Ectodermal cell (in vitro differentiated cells): ENCODE data around the gene SLC8A3.

Source experiments
- H3K27ac ChIP-seq: 2 replicates; pipeline ENCODE4 v1.7.0; 2013; ENCODE audit warnings: mild to moderate bottlenecking, low read depth, low read length; ENCODE audit not compliant: insufficient read depth, poor library complexity, severe bottlenecking
- H3K27me3 ChIP-seq: 2 replicates; pipeline ENCODE4 v1.7.0; 2013; ENCODE audit warnings: mild to moderate bottlenecking, low read length; ENCODE audit not compliant: insufficient read depth, control insufficient read depth, poor library complexity, severe bottlenecking
- H3K36me3 ChIP-seq: one replicate; pipeline ENCODE4 v1.7.0; 2013; ENCODE audit warnings: low read length; ENCODE audit not compliant: control insufficient read depth, insufficient read depth
- H3K4me1 ChIP-seq: one replicate; pipeline ENCODE4 v1.7.0; 2013; ENCODE audit warnings: low read length; ENCODE audit not compliant: control insufficient read depth, insufficient read depth
- H3K4me3 ChIP-seq: 2 replicates; pipeline ENCODE4 v1.7.0; 2013; ENCODE audit warnings: low read depth, low read length, control low read depth; ENCODE audit not compliant: insufficient read depth
- H3K9me3 ChIP-seq: 2 replicates; pipeline ENCODE4 v1.7.0; 2013; ENCODE audit warnings: mild to moderate bottlenecking, low read length, moderate library complexity; ENCODE audit not compliant: control insufficient read depth
- WGBS, 2 experiments: methylation state at CpG; one replicate each; pipeline ENCODE4 v1.1.7; 2013; ENCODE audit warnings: missing lambda C conversion rate in 2 of 2; 5-methylcytosine and 5-hydroxymethylcytosine counted together

SLC8A3 gene

GRCh38 chr14:70008284-70009262, 180.2 kb downstream of the SLC8A3 start:
- Histone ChIP-seq H3K36me3 (peaks cover 13% of the 10 kb centered on the region), H3K4me1 (peaks cover 30% of the 10 kb centered on the region), H3K4me3 (no peak overlapping the region), H3K27me3 (no peaks in the 10 kb centered on the region), H3K9me3 (no peaks in the 10 kb centered on the region), H3K27ac (peak overlapping the region; percentile 30)
- WGBS, 2 experiments, result 64 to 65% methylated on average over 6 of the region's 6 CpGs

GRCh38 chr14:70006699-70007098, 182.1 kb downstream of the SLC8A3 start:
- Histone ChIP-seq H3K9me3 (no peaks in the 10 kb centered on the region), H3K27ac (no peak overlapping the region), H3K36me3 (peaks cover 9% of the 10 kb centered on the region), H3K27me3 (no peaks in the 10 kb centered on the region), H3K4me3 (no peak overlapping the region), H3K4me1 (peaks cover 23% of the 10 kb centered on the region)
- WGBS, 2 experiments, result 92 to 93% methylated on average over 6 of the region's 6 CpGs

- 73 to 81% methylated on average over 5 of the region's 5 CpGs for WGBS, 2 experiments
- Histone ChIP-seq H3K27ac (no peak overlapping the region), H3K4me3 (no peak overlapping the region), H3K27me3 (no peaks in the 10 kb centered on the region), H3K36me3 (peaks cover 3% of the 10 kb centered on the region), H3K4me1 (peaks cover 23% of the 10 kb centered on the region), H3K9me3 (no peaks in the 10 kb centered on the region)
Observed at GRCh38 chr14:70005281-70005805, 183.4 kb downstream of the SLC8A3 start.

- Histone ChIP-seq H3K9me3 (no peaks in the 10 kb centered on the region), H3K4me1 (peaks cover 23% of the 10 kb centered on the region), H3K27me3 (no peaks in the 10 kb centered on the region), H3K27ac (no peak overlapping the region), H3K4me3 (no peak overlapping the region), H3K36me3 (peaks cover 3% of the 10 kb centered on the region)
- 92 to 93% methylated on average over 2 of the region's 2 CpGs for WGBS, 2 experiments
Observed at GRCh38 chr14:70004791-70005190, 184.0 kb downstream of the SLC8A3 start.

- Histone ChIP-seq H3K27ac (no peak overlapping the region), H3K4me1 (peaks cover 12% of the 10 kb centered on the region), H3K27me3 (no peaks in the 10 kb centered on the region), H3K36me3 (peaks cover 15% of the 10 kb centered on the region), H3K4me3 (no peak overlapping the region), H3K9me3 (no peaks in the 10 kb centered on the region)
- 93 to 96% methylated on average over 6 of the region's 6 CpGs for WGBS, 2 experiments
Observed at GRCh38 chr14:70002589-70003346, 186.0 kb downstream of the SLC8A3 start.

GRCh38 chr14:70000601-70001000, 188.2 kb downstream of the SLC8A3 start:
- no peaks in the 10 kb centered on the region for H3K27me3 ChIP-seq
- no peak overlapping the region for H3K4me3 ChIP-seq
- no peaks in the 10 kb centered on the region for H3K9me3 ChIP-seq
- peaks cover 23% of the 10 kb centered on the region for H3K36me3 ChIP-seq
- 95 to 96% methylated on average over 7 of the region's 7 CpGs for WGBS, 2 experiments
- H3K27ac ChIP-seq, result no peak overlapping the region
- H3K4me1 ChIP-seq, result peaks cover 12% of the 10 kb centered on the region

GRCh38 chr14:69999261-69999674, 189.5 kb downstream of the SLC8A3 start:
- Histone ChIP-seq H3K4me3 (no peak overlapping the region), H3K36me3 (peaks cover 24% of the 10 kb centered on the region), H3K4me1 (no peaks in the 10 kb centered on the region), H3K9me3 (no peaks in the 10 kb centered on the region), H3K27me3 (no peaks in the 10 kb centered on the region), H3K27ac (no peak overlapping the region)
- WGBS, 2 experiments, result 84 to 88% methylated on average over 10 of the region's 10 CpGs

GRCh38 chr14:69997849-69998248, 190.9 kb downstream of the SLC8A3 start:
- no peak overlapping the region for H3K27ac ChIP-seq
- H3K9me3 ChIP-seq, result no peaks in the 10 kb centered on the region
- WGBS, 2 experiments, result 90 to 97% methylated on average over 4 to 5 of the region's 5 CpGs
- peaks cover 24% of the 10 kb centered on the region for H3K36me3 ChIP-seq
- no peaks in the 10 kb centered on the region for H3K4me1 ChIP-seq
- H3K4me3 ChIP-seq, result no peak overlapping the region
- H3K27me3 ChIP-seq, result no peaks in the 10 kb centered on the region

- H3K9me3 ChIP-seq, result no peaks in the 10 kb centered on the region
- no peaks in the 10 kb centered on the region for H3K27me3 ChIP-seq
- H3K36me3 ChIP-seq, result peaks cover 24% of the 10 kb centered on the region
- 94% methylated on average over 1 of the region's 1 CpG for whole genome bisulfite sequencing, 2 experiments
- peaks cover 3% of the 10 kb centered on the region for H3K4me1 ChIP-seq
- no peak overlapping the region for H3K27ac ChIP-seq
- H3K4me3 ChIP-seq, result no peak overlapping the region
Observed at GRCh38 chr14:69996216-69996615, 192.5 kb downstream of the SLC8A3 start.
